HG03571 (cell line): ENCODE data around the gene NOP56.

Experiments
- ATAC-seq: cut with Tn5 transposase; IDR thresholded peaks from one replicate; pipeline ENCODE4 v1.9.1; 2021; ENCODE audit not compliant: unreplicated experiment

Gene NOP56

DNA sequence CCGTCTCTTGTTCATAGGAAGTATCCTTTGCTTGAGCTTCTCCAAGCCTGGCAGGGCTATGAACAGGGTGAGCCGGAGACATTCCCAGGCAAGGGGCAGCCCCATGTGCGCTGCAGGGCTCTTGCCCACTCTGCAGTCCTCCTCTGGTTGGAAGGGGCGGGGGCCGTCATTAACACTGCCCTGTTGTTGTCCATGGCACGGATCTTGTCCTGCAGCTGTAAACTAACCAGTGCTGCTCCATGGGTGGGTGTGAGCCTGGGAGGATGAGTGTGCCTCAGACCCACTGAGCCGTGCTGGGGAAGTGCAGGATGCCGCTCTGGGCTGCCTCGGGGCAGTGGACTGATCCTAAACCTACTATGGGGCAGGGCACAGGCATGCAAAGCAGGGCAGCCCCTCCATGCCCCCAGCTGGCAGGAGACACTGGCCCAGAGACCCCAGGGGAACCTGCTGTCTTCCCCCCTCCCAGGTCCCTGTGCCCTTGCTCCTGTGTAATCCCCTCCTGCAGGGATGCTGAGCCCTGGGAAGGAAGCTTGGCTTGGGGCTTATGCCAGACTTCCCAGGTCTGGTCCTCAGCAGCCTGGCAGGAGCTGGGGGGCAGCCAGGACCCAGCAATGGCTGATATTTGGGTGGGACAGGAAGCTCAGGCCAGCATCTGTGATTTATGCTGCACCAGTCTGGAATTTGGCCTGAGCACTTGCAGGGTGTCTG lies 48.6 kb downstream of the NOP56 start:
- no peak for ATAC-seq

DNA sequence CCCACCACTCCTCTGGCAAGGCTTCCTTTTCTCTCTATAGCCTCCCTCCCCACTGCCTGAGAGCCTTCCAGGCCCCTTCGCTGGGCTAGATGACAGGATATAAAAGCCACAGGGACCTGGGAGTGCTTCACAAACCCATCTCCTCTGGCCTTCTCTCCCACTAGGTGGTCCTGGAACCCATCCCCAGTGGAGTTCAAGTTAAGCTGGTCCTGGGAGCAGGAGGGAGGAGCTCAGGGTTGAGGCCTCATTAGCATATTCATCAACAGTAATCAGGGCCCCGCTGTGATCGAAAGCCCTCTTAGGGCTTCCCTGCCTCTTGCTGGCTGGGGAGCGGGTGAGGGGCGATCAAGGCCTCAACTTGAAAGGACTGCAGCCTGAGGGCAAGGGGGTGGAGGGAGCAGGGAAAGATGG lies 49.2 kb downstream of the NOP56 start:
- no peak for ATAC-seq

DNA sequence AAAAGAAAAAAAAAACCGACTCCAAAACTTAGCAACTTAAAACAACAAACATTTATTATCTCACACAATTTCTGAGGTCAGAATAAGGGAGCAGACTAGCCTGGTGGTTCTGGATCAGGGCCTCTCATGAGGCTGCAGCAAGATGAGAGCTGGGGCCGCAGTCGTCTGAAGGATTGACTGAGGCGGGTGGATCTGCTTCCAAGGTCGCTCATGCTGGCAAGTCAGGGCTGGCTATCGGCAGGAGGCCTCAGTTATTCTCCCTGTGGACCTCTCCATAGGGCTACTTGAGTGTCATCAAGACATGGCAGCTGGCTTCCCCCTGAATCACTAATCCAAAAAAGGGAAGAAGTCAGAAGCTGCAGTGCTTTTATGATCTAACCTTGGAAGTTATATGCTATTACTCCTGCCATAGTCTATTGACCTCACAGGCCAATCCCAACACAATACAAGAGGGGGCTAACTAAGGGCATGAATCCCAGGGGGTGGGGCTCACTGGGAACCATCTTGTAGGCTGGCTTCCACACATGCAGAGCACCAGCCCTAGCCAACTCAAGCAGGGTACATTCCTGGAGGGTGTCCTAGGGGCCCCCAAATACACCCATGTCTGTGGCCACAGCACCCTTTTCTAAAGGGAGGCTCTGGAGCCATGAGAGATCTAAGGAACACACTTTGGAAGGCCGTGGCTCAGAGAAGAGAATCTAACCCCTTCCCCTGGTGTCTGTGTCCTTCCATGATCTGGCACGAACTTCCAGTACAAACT lies 51.5 kb downstream of the NOP56 start:
- no peak for ATAC-seq

DNA sequence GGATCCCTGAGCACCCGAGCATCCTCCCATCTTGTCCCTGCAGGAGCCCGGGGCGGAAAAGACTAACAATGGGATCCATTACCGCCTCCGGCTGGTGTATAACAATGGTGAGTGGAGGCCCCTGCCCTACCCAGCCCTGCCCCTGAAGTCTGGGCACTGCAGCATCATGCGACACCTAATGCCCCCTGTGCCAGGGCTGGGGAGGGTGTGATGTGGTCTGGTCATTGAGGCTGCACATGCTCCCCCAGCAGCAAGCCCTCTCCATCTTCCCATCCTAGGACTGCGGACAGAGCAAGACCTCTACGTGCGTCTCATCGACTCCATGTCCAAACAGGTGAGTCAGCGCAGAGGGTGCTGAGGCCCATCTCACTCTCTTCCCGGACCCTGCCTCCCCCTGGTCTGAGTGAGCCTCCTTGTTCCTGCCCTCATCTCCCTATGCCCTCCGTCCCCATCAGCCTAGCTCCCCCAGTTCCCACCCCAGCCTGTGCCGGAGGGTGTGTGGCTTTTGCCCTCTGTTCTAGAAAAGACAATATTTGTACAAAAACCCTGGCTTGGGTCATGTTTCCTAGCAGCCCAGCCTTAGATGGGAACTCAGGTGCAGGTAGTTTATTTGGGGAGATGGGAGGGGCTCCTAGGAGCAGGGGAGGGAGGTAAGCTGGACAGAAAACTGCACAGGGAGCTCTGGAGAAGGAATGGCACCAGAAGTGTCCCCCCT lies 53.7 kb downstream of the NOP56 start:
- no peak for ATAC-seq

DNA sequence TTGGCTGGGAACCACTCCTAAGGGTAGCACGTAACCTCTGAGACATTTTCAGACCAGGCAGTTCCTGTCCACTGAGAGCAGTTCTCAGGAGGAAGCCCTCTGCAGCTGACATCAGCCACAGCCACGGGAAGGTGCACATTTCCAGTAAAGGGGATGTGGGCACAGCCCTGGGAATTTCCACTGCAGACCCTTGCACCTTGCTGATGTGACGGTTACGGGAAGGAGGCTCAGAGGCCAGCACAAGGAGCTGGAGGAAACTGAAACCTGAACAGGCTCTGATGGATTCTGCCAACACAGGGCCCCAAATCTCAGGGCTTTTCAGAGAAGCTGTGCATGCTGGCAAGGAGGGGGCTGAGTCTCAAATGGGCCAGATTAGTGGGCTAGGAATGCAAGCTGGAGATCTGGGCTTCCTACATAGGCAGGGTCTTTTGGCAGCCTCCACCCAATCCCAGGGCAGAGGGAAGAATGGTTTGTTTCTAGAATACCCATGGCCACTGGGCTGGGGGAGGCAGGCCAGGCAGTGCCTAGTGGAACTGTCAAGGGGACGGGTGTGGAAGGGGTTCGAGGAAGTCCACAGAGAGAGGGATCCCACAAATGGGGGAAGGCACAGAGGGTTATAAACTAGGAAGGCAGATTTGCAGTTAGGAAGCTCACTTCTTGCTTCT lies 54.4 kb downstream of the NOP56 start:
- no peak for ATAC-seq

DNA sequence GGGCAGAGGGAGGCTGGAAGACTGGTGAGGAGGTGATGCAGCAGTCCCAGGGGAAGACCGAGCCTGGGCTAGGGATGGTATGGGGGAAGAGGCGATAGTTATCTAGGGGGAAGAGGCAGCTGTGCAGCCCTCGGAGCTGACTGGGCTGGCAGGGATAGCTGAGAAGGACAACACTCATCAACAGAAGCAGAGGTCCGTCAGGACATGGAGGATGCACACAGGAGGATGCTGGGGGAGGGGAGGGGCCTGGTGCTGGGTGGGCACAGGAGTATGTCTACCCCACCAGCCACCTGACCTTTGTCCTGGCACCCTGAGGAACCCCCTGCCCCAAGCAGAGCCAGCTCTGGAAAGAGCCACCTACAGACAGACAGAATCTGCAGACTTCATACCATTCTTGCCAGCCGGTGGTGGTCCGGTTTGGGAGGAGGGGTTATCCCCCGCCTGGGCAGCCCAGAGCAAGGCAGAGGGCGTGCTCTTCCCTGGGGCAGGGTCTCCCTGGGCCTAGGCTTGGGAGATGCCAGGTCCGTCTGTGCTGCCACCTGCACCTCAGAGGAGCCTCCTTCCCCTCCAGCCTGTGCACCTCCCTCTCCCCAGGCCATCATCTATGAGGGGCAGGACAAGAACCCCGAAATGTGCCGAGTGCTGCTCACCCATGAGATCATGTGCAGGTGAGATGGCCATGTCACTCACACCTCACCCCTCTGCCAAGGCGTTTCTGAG lies 55.1 kb downstream of the NOP56 start:
- ATAC-seq, result no peak
